Measurements from ENCODE around the gene DHODH. TPM values are rescaled to one million over a fixed set of nuclear protein-coding genes. Genes with fewer than 3 reads are reported as not detected.

Gene DHODH
- total RNA-seq, 1 donor = 3.3 TPM

- H3K4me3 ChIP-seq (ENCODE audit: low read depth, low read length) = no peak overlapping the region
- DNase-seq (ENCODE audit: low read depth) = no peak
- no peak for TF ChIP-seq CTCF (IDR thresholded peaks at IDR 0.05; ENCODE audit: insufficient read depth, low read length)
These were observed 37.0 kb upstream of the DHODH start for GRCh38 chr16:71971571-71971970.

- TF ChIP-seq CTCF (IDR thresholded peaks at IDR 0.05; ENCODE audit: insufficient read depth, low read length) = no peak
- H3K4me3 ChIP-seq (ENCODE audit: low read depth, low read length) = no peak overlapping the region
- DNase-seq (ENCODE audit: low read depth) = no peak
These were observed 36.2 kb upstream of the DHODH start for GRCh38 chr16:71972356-71972755.

GRCh38 chr16:71973001-71973400 is 35.5 kb upstream of the DHODH start:
- no peak overlapping the region for H3K4me3 ChIP-seq (ENCODE audit: low read depth, low read length)
- DNase-seq (ENCODE audit: low read depth) = no peak
- no peak for TF ChIP-seq CTCF (IDR thresholded peaks at IDR 0.05; ENCODE audit: insufficient read depth, low read length)

- no peak overlapping the region for H3K4me3 ChIP-seq (ENCODE audit: low read depth, low read length)
- TF ChIP-seq CTCF (IDR thresholded peaks at IDR 0.05; ENCODE audit: insufficient read depth, low read length) = no peak
These were observed 34.3 kb upstream of the DHODH start for GRCh38 chr16:71974068-71974818.

GRCh38 chr16:71985262-71985974 is 23.1 kb upstream of the DHODH start:
- no peak for DNase-seq (ENCODE audit: low read depth)
- TF ChIP-seq CTCF (IDR thresholded peaks at IDR 0.05; ENCODE audit: insufficient read depth, low read length) = no peak
- no peak overlapping the region for H3K4me3 ChIP-seq (ENCODE audit: low read depth, low read length)

More at GRCh38 chr16:71974068-71974818, 34.3 kb upstream of the DHODH start:
- DNase-seq (ENCODE audit: low read depth) = no peak

- DNase-seq (ENCODE audit: low read depth) = no peak
- no peak overlapping the region for H3K4me3 ChIP-seq (ENCODE audit: low read depth, low read length)
These were observed 22.4 kb upstream of the DHODH start for GRCh38 chr16:71986131-71986530.

More at GRCh38 chr16:71986131-71986530, 22.4 kb upstream of the DHODH start:
- no peak for TF ChIP-seq CTCF (IDR thresholded peaks at IDR 0.05; ENCODE audit: insufficient read depth, low read length)

Data from fibroblast of the aortic adventitia (primary cell).